HepG2 (cell line): ENCODE measurements around the gene PRKCB. TPM values are rescaled to one million over a fixed set of nuclear protein-coding genes. Genes with fewer than 3 reads are reported as not detected.
"Not testable (repeated sequence)": the region's sequence is repeated elsewhere in the genome, so short reads cannot be mapped to it uniquely, and the experiment has no call there.

Experiments used
- ATAC-seq: fragments of 200-7000 bp; cut with Tn5 transposase; 3 replicates; pipeline ENCODE4 v1.9.1; 2020; ENCODE audit warnings: mild to moderate bottlenecking, moderate library complexity
- BruUV-seq: library from RNA; stranded (reverse); fragments of 400-500 nt; replicated peaks from 2 replicates; lab custom pipeline; 2021; lab: Mats Ljungman, UMichigan
- CTCF ChIA-PET: fragments of 300-600 bp; formaldehyde crosslinking; extraction: SDS; loops from one replicate; lab custom pipeline; 2021; ENCODE audit warnings: low total read pairs, inconsistent platforms, low intra/inter-chr PET ratio; lab: Yijun Ruan, JAX
- POLR2A ChIA-PET: fragments of 350-600 bp; sonication (Branson Sonifier 250); formaldehyde crosslinking; loops from one replicate; lab custom pipeline; 2020; ENCODE audit warnings: antibody characterized with exemption, inconsistent platforms; lab: Yijun Ruan, JAX
- DNase-seq: peaks from one replicate; pipeline ENCODE4 v3.0.0-alpha.2; 2015; ENCODE audit warnings: low spot score
- FAIRE-seq: peaks from 3 replicates; lab custom pipeline; 2011; peaks lifted over from hg19 to GRCh38; lab: Jason Lieb, UNC
- H2AFZ ChIP-seq: one replicate; pipeline ENCODE4 v1.6.1; 2011; ENCODE audit warnings: low read length, inconsistent platforms
- H3K27ac ChIP-seq: fragments of 300-600 bp; 3 replicates; pipeline ENCODE4 v1.8.0; 2011; ENCODE audit warnings: mixed run types, mild to moderate bottlenecking, mixed read lengths, low read length, inconsistent platforms; ENCODE audit not compliant: insufficient read depth; ENCODE audit errors: extremely low read length
- H3K27me3 ChIP-seq, 2 experiments: fragments of 200-600 bp in 1 of 2; 2 replicates in 1 of 2; 3 replicates in 1 of 2; pipeline versions ENCODE4 v1.6.0 to v1.8.0; 2011; ENCODE audit warnings: low read length in 2 of 2, mild to moderate bottlenecking in 2 of 2, moderate library complexity in 2 of 2, inconsistent platforms in 1 of 2; ENCODE audit not compliant: insufficient read depth in 2 of 2, control insufficient read depth in 1 of 2
- H3K36me3 ChIP-seq, 2 experiments: fragments of 200-600 bp in 1 of 2; replicated peaks in 1 of 2; 2 replicates in 1 of 2; 3 replicates in 1 of 2; pipeline versions ENCODE4 v1.5.1 to v1.8.0; 2011; ENCODE audit warnings: low read length in 2 of 2, inconsistent platforms in 1 of 2; ENCODE audit not compliant: insufficient read depth in 2 of 2, control insufficient read depth in 1 of 2
- H3K4me1 ChIP-seq: 2 replicates; pipeline ENCODE4 v1.5.1; 2012; ENCODE audit warnings: low read length, inconsistent platforms; ENCODE audit not compliant: insufficient read depth
- H3K4me2 ChIP-seq: 2 replicates; pipeline ENCODE4 v1.6.0; 2011; ENCODE audit warnings: low read depth, low read length, inconsistent platforms
- H3K4me3 ChIP-seq, 3 experiments: fragments of 200-600 bp in 1 of 3; sonication (generic), shearing (Covaris generic) in 1 of 3; replicated peaks in 1 of 3; 2 replicates each; pipeline ENCODE4 v1.5.1; 2011 to 2016; ENCODE audit warnings: low read length in 3 of 3, inconsistent platforms in 2 of 3, low read depth in 2 of 3, mild to moderate bottlenecking in 2 of 3, control low read depth in 1 of 3, mixed read lengths in 1 of 3; ENCODE audit not compliant: insufficient read depth in 1 of 3
- H3K79me2 ChIP-seq: one replicate; pipeline ENCODE4 v1.6.1; 2011; ENCODE audit warnings: low read length, inconsistent platforms; ENCODE audit not compliant: insufficient read depth
- H3K9ac ChIP-seq: 2 replicates; pipeline ENCODE4 v1.6.0; 2011; ENCODE audit warnings: mild to moderate bottlenecking, low read depth, low read length, inconsistent platforms; ENCODE audit not compliant: insufficient read depth
- H3K9me3 ChIP-seq: 2 replicates; pipeline ENCODE4 v1.5.1; 2012; ENCODE audit warnings: mild to moderate bottlenecking, low read length
- H4K20me1 ChIP-seq: 2 replicates; pipeline ENCODE4 v1.6.0; 2011; ENCODE audit warnings: inconsistent platforms, mild to moderate bottlenecking, low read length, moderate library complexity; ENCODE audit not compliant: insufficient read depth
- CREB1 ChIP-seq, 2 experiments: fragments of 450-650 bp in 1 of 2; IDR thresholded peaks; 2 replicates each; pipeline ENCODE4 v1.6.1; 2016 to 2017; ENCODE audit warnings: control low read depth in 1 of 2, mild to moderate bottlenecking in 1 of 2, missing compliant biosample characterization in 1 of 2, missing genetic modification characterization in 1 of 2
- THAP9 ChIP-seq: sonication (generic); formaldehyde crosslinking; IDR thresholded peaks from 2 replicates; pipeline ENCODE4; 2020; ENCODE audit warnings: missing genetic modification reagents, mild to moderate bottlenecking, borderline replicate concordance
- WGBS: methylation state at CpG from one replicate; pipeline ENCODE4 v1.1.6; 2017; ENCODE audit warnings: low lambda C conversion rate; 5-methylcytosine and 5-hydroxymethylcytosine counted together
- in situ Hi-C: cut with HindIII; loops from 2 replicates; pipeline ENCODE4 v1.10.0; 2017; ENCODE audit warnings: low pct_unique_long_range_greater_than_20kb; ENCODE audit not compliant: extremely low pct_ligation_motif_present
- intact Hi-C: fragments of 100-400 bp; cut with micrococcal nuclease; formaldehyde crosslinking; loops from one replicate; pipeline ENCODE4 v1.10.0; 2022; ENCODE audit not compliant: unreplicated experiment
- polyA plus RNA-seq, 8 experiments: library from polyadenylated mRNA; depleted of rRNA in 3 of 8; stranded (reverse) in 7 of 8; unstranded in 1 of 8; fragments of >200 nt; fragmentation: Illumina TruSeq in 4 of 8; extraction: Trizol in 4 of 8; gene quantifications; 2 replicates each; pipeline versions ENCODE4 v1.2.1 to v1.2.3, GENCODE V29; 2011 to 2016; ENCODE audit warnings: low read depth in 4 of 8, missing spikeins in 1 of 8, mixed read lengths in 1 of 8; ENCODE audit not compliant: insufficient read depth in 1 of 8
- total RNA-seq, 5 experiments: library from RNA; depleted of rRNA; stranded (reverse); fragments of >200 nt; fragmentation: Illumina TruSeq; extraction: Trizol; gene quantifications; 2 replicates each; pipeline ENCODE4 v1.2.3, GENCODE V29; 2016; ENCODE audit warnings: low read depth in 1 of 5

PRKCB gene
- total and polyA plus RNA-seq, 2 of the 13 experiments (the other 11 are each of a cell fraction or from before 2014, with no cell fraction given): 0.01 TPM; not detected in 1

- 19% methylated on average over 5 of the region's 5 CpGs for WGBS
- no peak overlapping the region for H3K9ac ChIP-seq
- no peak overlapping the region for H3K27ac ChIP-seq
- TF ChIP-seq THAP9 (CRISPR knock-in tag) (no peak), CREB1 (IDR thresholded peaks at IDR 0.05) (peak; percentile 41; the same call in 1 of the 2 replicates), CREB1 (CRISPR knock-in tag; IDR thresholded peaks at IDR 0.05) (no peak)
- TF ChIP-seq, all 625 proteins: peak for 1
- no TSS peak for BruUV-seq
- Histone ChIP-seq H3K79me2 (no peaks in the 10 kb centered on the region), H2AFZ (no peak overlapping the region), H3K9me3 (no peaks in the 10 kb centered on the region), H4K20me1 (no peaks in the 10 kb centered on the region), H3K36me3 (no peaks in the 10 kb centered on the region), H3K27me3 (peaks cover 0 to 10% of the 10 kb centered on the region in 2 experiments; a peak in 3 of 5 replicates), H3K4me1 (no peaks in the 10 kb centered on the region), H3K4me3 (no peak overlapping the region), H3K4me2 (no peak overlapping the region)
- FAIRE-seq (no peak), ATAC-seq (no peak), DNase-seq (no peak)
- intact Hi-C loops: no loop called here
- ChIA-PET POLR2A (no interaction called here), CTCF (no interaction called here)
- in situ Hi-C loops: loop anchor here (10.0 kb wide), 1 partner anchor 237 kb away; no protein-coding TSS in a partner anchor
Observed at GRCh38 chr16:24151482-24151939, 315.7 kb downstream of the PRKCB start.

- FAIRE-seq, H3K9me3 ChIP-seq, H4K20me1 ChIP-seq, intact Hi-C loops, CTCF ChIA-PET, H3K4me3 ChIP-seq, H3K27me3 ChIP-seq, POLR2A ChIA-PET, H3K79me2 ChIP-seq, ATAC-seq, H3K36me3 ChIP-seq, H3K27ac ChIP-seq, H2AFZ ChIP-seq, H3K4me2 ChIP-seq, H3K4me1 ChIP-seq, DNase-seq, H3K9ac ChIP-seq, BruUV-seq: not testable (repeated sequence)
- 26% methylated on average over 10 of the region's 10 CpGs for WGBS
- in situ Hi-C loops: loop anchor here (10.0 kb wide), 1 partner anchor 237 kb away; no protein-coding TSS in a partner anchor
Observed at GRCh38 chr16:24152048-24152447, 316.3 kb downstream of the PRKCB start.
